Small intestine (tissue), 16 donors: ENCODE data around the gene HINT2. TPM values are rescaled to one million over a fixed set of nuclear protein-coding genes. Genes with fewer than 3 reads are reported as not detected.

Experiments
- DNase-seq, 2 donors: peaks; one replicate each; pipeline versions ENCODE4 v3.0.0 to v3.0.0-alpha.2; 2013
- FAIRE-seq: peaks from 2 replicates; lab custom pipeline; 2012; peaks lifted over from hg19 to GRCh38; lab: Jason Lieb, UNC
- H3K27ac ChIP-seq, 3 donors: one replicate each; pipeline ENCODE4 v1.5.1; 2013; ENCODE audit warnings: low read length in 2 of 3, mild to moderate bottlenecking in 2 of 3, control low read depth in 1 of 3, inconsistent platforms in 1 of 3, low read depth in 1 of 3, moderate library complexity in 1 of 3
- H3K27me3 ChIP-seq, 3 donors: one replicate each; pipeline ENCODE4 v1.6.1; 2013; ENCODE audit warnings: low read length in 3 of 3, inconsistent platforms in 1 of 3; ENCODE audit not compliant: control insufficient read depth in 3 of 3, insufficient read depth in 3 of 3
- H3K36me3 ChIP-seq, 3 donors: one replicate each; pipeline ENCODE4 v1.6.1; 2013; ENCODE audit warnings: low read length in 3 of 3, inconsistent platforms in 1 of 3, low read depth in 1 of 3, mild to moderate bottlenecking in 1 of 3, moderate library complexity in 1 of 3; ENCODE audit not compliant: control insufficient read depth in 3 of 3, insufficient read depth in 2 of 3
- H3K4me1 ChIP-seq, 3 donors: one replicate each; pipeline ENCODE4 v1.6.1; 2013; ENCODE audit warnings: low read length in 2 of 3, inconsistent platforms in 1 of 3, low read depth in 1 of 3, mild to moderate bottlenecking in 1 of 3, moderate library complexity in 1 of 3; ENCODE audit not compliant: control insufficient read depth in 3 of 3, insufficient read depth in 2 of 3
- H3K4me3 ChIP-seq, 3 donors: one replicate each; pipeline ENCODE4 v1.5.1; 2013; ENCODE audit warnings: low read length in 3 of 3, control low read depth in 1 of 3, inconsistent platforms in 1 of 3, low read depth in 1 of 3, mild to moderate bottlenecking in 1 of 3, moderate library complexity in 1 of 3
- H3K9me3 ChIP-seq, 2 donors: one replicate each; pipeline ENCODE4 v1.6.1; 2013; ENCODE audit warnings: low read depth in 1 of 2, low read length in 1 of 2; ENCODE audit not compliant: control insufficient read depth in 2 of 2, insufficient read depth in 1 of 2
- WGBS, 3 donors: extraction: QIAGEN DNeasy Blood & Tissue Kit; methylation state at CpG; one replicate each; pipeline ENCODE4 v1.1.7; 2013; 5-methylcytosine and 5-hydroxymethylcytosine counted together
- long read RNA-seq, 10 donors: transcript quantifications; one replicate each; lab custom pipeline, GENCODE V29; 2026
- polyA plus RNA-seq, 4 donors: library from polyadenylated mRNA; stranded (reverse) in 3 of 4; unstranded in 1 of 4; fragments of 200-250 nt in 3 of 4; fragments of 120-200 nt in 1 of 4; gene quantifications; one replicate each; pipeline versions ENCODE4 v1.2.1 to v1.2.3, GENCODE V29; 2013
- donor health status: healthy with polysubstance abuse.
- donor health status: control.
- donor health status: control.
- donor health status: Bipolar disorder and iron deficiency.
- donor health status: healthy.

Gene HINT2
- 100 to 1,000 TPM in 2 of 4 donors, 10 to 100 TPM in 2; 34.4 to 138 (median 93.9) TPM for polyA plus RNA-seq
- long read RNA-seq, donor 1, transcript HINT2-201 (5 exons, 628 nt), result major isoform, 31 of 32 reads
- long read RNA-seq, donor 1, partial matches to known transcripts, result 0 of 32 reads
- long read RNA-seq, donor 1, other reads (novel, unspliced or antisense), result 0 of 32 reads
- long read RNA-seq, donor 2, transcript HINT2-201 (5 exons, 628 nt), result major isoform, 6 of 7 reads
- long read RNA-seq, donor 2, partial matches to known transcripts, result 0 of 7 reads
- long read RNA-seq, donor 2, other reads (novel, unspliced or antisense), result 0 of 7 reads
- long read RNA-seq, donor 3, transcript HINT2-201 (5 exons, 628 nt), result major isoform, 17 of 19 reads
- long read RNA-seq, donor 3, partial matches to known transcripts, result 0 of 19 reads
- long read RNA-seq, donor 3, other reads (novel, unspliced or antisense), result 0 of 19 reads
- long read RNA-seq, donor 4, result 0 reads
- long read RNA-seq, donor 5, transcript HINT2-201 (5 exons, 628 nt), result major isoform, 7 of 8 reads
- long read RNA-seq, donor 5, partial matches to known transcripts, result 0 of 8 reads
- long read RNA-seq, donor 5, other reads (novel, unspliced or antisense), result 0 of 8 reads
- long read RNA-seq, donor 6, transcript HINT2-201 (5 exons, 628 nt), result major isoform, 9 of 12 reads
- long read RNA-seq, donor 6, partial matches to known transcripts, result 0 of 12 reads
- long read RNA-seq, donor 6, other reads (novel, unspliced or antisense), result 0 of 12 reads
- long read RNA-seq, donor 7, transcript HINT2-201 (5 exons, 628 nt), result major isoform, 31 of 39 reads
- long read RNA-seq, donor 7, partial matches to known transcripts, result 5 of 39 reads
- long read RNA-seq, donor 7, other reads (novel, unspliced or antisense), result 0 of 39 reads
- long read RNA-seq, donor 8, partial matches to known transcripts, result 0 of 3 reads
- long read RNA-seq, donor 8, other reads (novel, unspliced or antisense), result 0 of 3 reads
- long read RNA-seq, donor 9, transcript HINT2-201 (5 exons, 628 nt), result major isoform, 9 of 9 reads
- long read RNA-seq, donor 9, partial matches to known transcripts, result 0 of 9 reads
- long read RNA-seq, donor 9, other reads (novel, unspliced or antisense), result 0 of 9 reads
- long read RNA-seq, donor 10, transcript HINT2-201 (5 exons, 628 nt), result major isoform, 25 of 31 reads
- long read RNA-seq, donor 10, partial matches to known transcripts, result 0 of 31 reads
- long read RNA-seq, donor 10, other reads (novel, unspliced or antisense), result 0 of 31 reads

- Histone ChIP-seq H3K36me3 (peaks cover 0 to 14% (median 0%) of the 10 kb centered on the region in 3 donors), H3K9me3 (no peaks in the 10 kb centered on the region), H3K27me3 (no peaks in the 10 kb centered on the region), H3K4me3 (peak within 1 kb of the TSS; percentile 70 to 88 (median 71)), H3K4me1 (peaks cover 6 to 24% (median 10%) of the 10 kb centered on the region in 3 donors), H3K27ac (peak within 1 kb of the TSS; percentile 92 to 98 (median 98))
- DNase-seq (peak; percentile 97 to 99), FAIRE-seq (peak; percentile 96)
- 0% methylated on average over 41 to 52 of the region's 52 CpGs for WGBS, 3 donors
Observed at GRCh38 chr9:35814841-35815543, at the start of gene HINT2. Gene HINT2 (minus strand): TSS chr9:35815042. CDS start chr9:35814979, 63 bp downstream.

GRCh38 chr9:35863583-35863982 is 48.7 kb upstream of the HINT2 start:
- WGBS, 3 donors, result 70 to 79% (median 70%) methylated on average over 8 of the region's 8 CpGs
- Histone ChIP-seq H3K27ac (no peak overlapping the region), H3K4me3 (no peak overlapping the region), H3K36me3 (no peaks in the 10 kb centered on the region), H3K4me1 (peaks cover 0 to 3% (median 0%) of the 10 kb centered on the region in 3 donors), H3K9me3 (no peaks in the 10 kb centered on the region), H3K27me3 (peaks cover 0 to 3% (median 0%) of the 10 kb centered on the region in 3 donors)
- DNase-seq (no peak), FAIRE-seq (no peak)

- no peak for DNase-seq
- Histone ChIP-seq H3K4me1 (peaks cover 0 to 3% (median 0%) of the 10 kb centered on the region in 3 donors), H3K9me3 (no peaks in the 10 kb centered on the region), H3K4me3 (no peak overlapping the region), H3K27ac (no peak overlapping the region), H3K27me3 (peaks cover 0 to 3% (median 0%) of the 10 kb centered on the region in 3 donors), H3K36me3 (no peaks in the 10 kb centered on the region)
- no peak for FAIRE-seq
- WGBS, 3 donors, result 82 to 87% (median 85%) methylated on average over 4 of the region's 4 CpGs
Observed at GRCh38 chr9:35862328-35862727, 47.5 kb upstream of the HINT2 start.

GRCh38 chr9:35861161-35861897 is 46.5 kb upstream of the HINT2 start:
- no peak for DNase-seq
- Histone ChIP-seq H3K27ac (no peak overlapping the region), H3K36me3 (no peaks in the 10 kb centered on the region), H3K9me3 (no peaks in the 10 kb centered on the region), H3K4me1 (peaks cover 0 to 3% (median 0%) of the 10 kb centered on the region in 3 donors), H3K4me3 (no peak overlapping the region), H3K27me3 (peaks cover 0 to 3% (median 0%) of the 10 kb centered on the region in 3 donors)
- 20 to 57% (median 48%) methylated on average over 12 of the region's 12 CpGs for WGBS, 3 donors
- no peak for FAIRE-seq

- no peak for DNase-seq
- no peak for FAIRE-seq
Observed at GRCh38 chr9:35859990-35860339, 45.1 kb upstream of the HINT2 start.

GRCh38 chr9:35859310-35859989 is 44.6 kb upstream of the HINT2 start:
- no peak overlapping the region for H3K27ac ChIP-seq
- 46 to 56% (median 53%) methylated on average over 16 of the region's 16 CpGs for WGBS, 3 donors
- H3K9me3 ChIP-seq, result no peaks in the 10 kb centered on the region
- peaks cover 0 to 3% (median 0%) of the 10 kb centered on the region in 3 donors for H3K36me3 ChIP-seq
- H3K4me3 ChIP-seq, result no peak overlapping the region
- H3K27me3 ChIP-seq, result peaks cover 0 to 3% (median 0%) of the 10 kb centered on the region in 3 donors
- peaks cover 0 to 3% (median 0%) of the 10 kb centered on the region in 3 donors for H3K4me1 ChIP-seq
- FAIRE-seq, result no peak
- no peak for DNase-seq

More at GRCh38 chr9:35859990-35860339, 45.1 kb upstream of the HINT2 start:
- Histone ChIP-seq H3K27ac (no peak overlapping the region), H3K36me3 (peaks cover 0 to 3% (median 0%) of the 10 kb centered on the region in 3 donors), H3K27me3 (peaks cover 0 to 3% (median 0%) of the 10 kb centered on the region in 3 donors), H3K4me1 (peaks cover 0 to 3% (median 0%) of the 10 kb centered on the region in 3 donors), H3K9me3 (no peaks in the 10 kb centered on the region), H3K4me3 (no peak overlapping the region)
- 38 to 50% (median 45%) methylated on average over 3 of the region's 3 CpGs for WGBS, 3 donors

GRCh38 chr9:35858458-35858857 is 43.6 kb upstream of the HINT2 start:
- peaks cover 0 to 3% (median 0%) of the 10 kb centered on the region in 3 donors for H3K4me1 ChIP-seq
- no peak for FAIRE-seq
- no peak overlapping the region for H3K27ac ChIP-seq
- no peaks in the 10 kb centered on the region for H3K9me3 ChIP-seq
- peaks cover 0 to 11% (median 0%) of the 10 kb centered on the region in 3 donors for H3K36me3 ChIP-seq
- 64 to 72% (median 71%) methylated on average over 5 of the region's 5 CpGs for WGBS, 3 donors
- DNase-seq, result no peak
- no peak overlapping the region for H3K4me3 ChIP-seq
- peaks cover 0 to 3% (median 0%) of the 10 kb centered on the region in 3 donors for H3K27me3 ChIP-seq
